HepG2 (cell line): ENCODE measurements around the gene CDK18. TPM values are rescaled to one million over a fixed set of nuclear protein-coding genes. Genes with fewer than 3 reads are reported as not detected.
A peak's percentile ranks its signal among the peaks of the same experiment; 100 is the strongest.

Source experiments
- CSRNP1 ChIP-seq: sonication (generic); formaldehyde crosslinking; IDR thresholded peaks from 2 replicates; pipeline ENCODE4 v1.8.1; 2023; ENCODE audit warnings: mild to moderate bottlenecking, missing genetic modification reagents
- ISL2 ChIP-seq: sonication (generic); formaldehyde crosslinking; IDR thresholded peaks from 2 replicates; pipeline ENCODE4 v1.5.0; 2020; ENCODE audit warnings: missing genetic modification reagents
- KAT7 ChIP-seq: IDR thresholded peaks from 2 replicates; pipeline ENCODE4 v1.6.1; 2018; ENCODE audit warnings: borderline replicate concordance, missing compliant biosample characterization
- MAFF ChIP-seq: IDR thresholded peaks from 2 replicates; pipeline ENCODE4 v1.6.1; 2011; ENCODE audit warnings: low read depth, low read length, improper control_type of control experiment
- MAFK ChIP-seq, 2 experiments: IDR thresholded peaks in 1 of 2; conservative IDR thresholded peaks in 1 of 2; 2 replicates each; pipeline ENCODE4 v1.6.1; 2011; ENCODE audit warnings: improper control_type of control experiment in 2 of 2, low read length in 2 of 2
- MZF1 ChIP-seq: sonication (generic); formaldehyde crosslinking; IDR thresholded peaks from 2 replicates; pipeline ENCODE4 v1.8.1; 2023; ENCODE audit warnings: mild to moderate bottlenecking, missing genetic modification reagents, borderline replicate concordance
- NFRKB ChIP-seq: fragments of 450-650 bp; IDR thresholded peaks from 2 replicates; pipeline ENCODE4 v1.6.1; 2017
- ZFAT ChIP-seq: sonication (generic); formaldehyde crosslinking; conservative IDR thresholded peaks from 2 replicates; pipeline ENCODE4 v1.8.1; 2023; ENCODE audit warnings: missing genetic modification reagents, inconsistent platforms
- ZMAT5 ChIP-seq: sonication (generic); formaldehyde crosslinking; IDR thresholded peaks from 2 replicates; pipeline ENCODE4 v1.5.0; 2020; ENCODE audit warnings: mild to moderate bottlenecking, low read depth, missing genetic modification reagents, borderline replicate concordance
- ZNF121 ChIP-seq: sonication (generic); formaldehyde crosslinking; IDR thresholded peaks from 2 replicates; pipeline ENCODE4 v1.5.0; 2020; ENCODE audit warnings: mild to moderate bottlenecking, missing genetic modification reagents
- ZNF138 ChIP-seq: sonication (generic); formaldehyde crosslinking; IDR thresholded peaks from 2 replicates; pipeline ENCODE4 v1.5.0; 2020; ENCODE audit warnings: mild to moderate bottlenecking, low read depth, missing genetic modification reagents
- ZNF256 ChIP-seq: sonication (generic); formaldehyde crosslinking; conservative IDR thresholded peaks from 2 replicates; pipeline ENCODE4 v1.4.0; 2020; ENCODE audit warnings: missing genetic modification reagents
- ZNF292 ChIP-seq: sonication (generic); formaldehyde crosslinking; IDR thresholded peaks from 2 replicates; pipeline ENCODE4 v1.8.1; 2022; ENCODE audit warnings: mild to moderate bottlenecking, low read depth, missing genetic modification reagents, borderline replicate concordance
- ZNF512 ChIP-seq: sonication (generic); formaldehyde crosslinking; IDR thresholded peaks from 2 replicates; pipeline ENCODE4 v1.4.0; 2020; ENCODE audit warnings: mild to moderate bottlenecking, missing genetic modification reagents
- ZNF775 ChIP-seq: sonication (generic); formaldehyde crosslinking; IDR thresholded peaks from 2 replicates; pipeline ENCODE4 v1.4.0; 2020; ENCODE audit warnings: missing genetic modification reagents, mild to moderate bottlenecking, moderate library complexity, borderline replicate concordance
- polyA plus RNA-seq, 8 experiments: library from polyadenylated mRNA; depleted of rRNA in 3 of 8; stranded (reverse) in 7 of 8; unstranded in 1 of 8; fragments of >200 nt; fragmentation: Illumina TruSeq in 4 of 8; extraction: Trizol in 4 of 8; gene quantifications; 2 replicates each; pipeline versions ENCODE4 v1.2.1 to v1.2.3, GENCODE V29; 2011 to 2016; ENCODE audit warnings: low read depth in 4 of 8, missing spikeins in 1 of 8, mixed read lengths in 1 of 8; ENCODE audit not compliant: insufficient read depth in 1 of 8
- total RNA-seq, 5 experiments: library from RNA; depleted of rRNA; stranded (reverse); fragments of >200 nt; fragmentation: Illumina TruSeq; extraction: Trizol; gene quantifications; 2 replicates each; pipeline ENCODE4 v1.2.3, GENCODE V29; 2016; ENCODE audit warnings: low read depth in 1 of 5
- TF ChIP-seq, protein P1 (sequence below): sonication (generic); formaldehyde crosslinking; IDR thresholded peaks from 2 replicates; pipeline ENCODE4 v1.4.0; 2020; ENCODE audit warnings: missing genetic modification reagents
- TF ChIP-seq, protein P2 (sequence below): IDR thresholded peaks from 2 replicates; pipeline ENCODE4 v1.6.1; 2018; ENCODE audit warnings: missing genetic modification reagents, mild to moderate bottlenecking, missing compliant biosample characterization
- TF ChIP-seq, protein P3 (sequence below): sonication (generic); IDR thresholded peaks from 2 replicates; pipeline ENCODE4 v1.6.1; 2016; ENCODE audit warnings: low read depth, borderline replicate concordance
- TF ChIP-seq, protein P4 (sequence below): sonication (generic); formaldehyde crosslinking; IDR thresholded peaks from 2 replicates; pipeline ENCODE4 v1.8.1; 2023; ENCODE audit warnings: mild to moderate bottlenecking, missing genetic modification reagents
- TF ChIP-seq, protein P5 (sequence below): IDR thresholded peaks from 2 replicates; pipeline ENCODE4 v1.6.1; 2016; ENCODE audit warnings: missing biosample characterization, missing genetic modification reagents, low read depth

The CDK18 gene
- total and polyA plus RNA-seq, 2 of the 13 experiments (the other 11 are each of a cell fraction or from before 2014, with no cell fraction given), result 6.4 to 38.8 TPM

DNA sequence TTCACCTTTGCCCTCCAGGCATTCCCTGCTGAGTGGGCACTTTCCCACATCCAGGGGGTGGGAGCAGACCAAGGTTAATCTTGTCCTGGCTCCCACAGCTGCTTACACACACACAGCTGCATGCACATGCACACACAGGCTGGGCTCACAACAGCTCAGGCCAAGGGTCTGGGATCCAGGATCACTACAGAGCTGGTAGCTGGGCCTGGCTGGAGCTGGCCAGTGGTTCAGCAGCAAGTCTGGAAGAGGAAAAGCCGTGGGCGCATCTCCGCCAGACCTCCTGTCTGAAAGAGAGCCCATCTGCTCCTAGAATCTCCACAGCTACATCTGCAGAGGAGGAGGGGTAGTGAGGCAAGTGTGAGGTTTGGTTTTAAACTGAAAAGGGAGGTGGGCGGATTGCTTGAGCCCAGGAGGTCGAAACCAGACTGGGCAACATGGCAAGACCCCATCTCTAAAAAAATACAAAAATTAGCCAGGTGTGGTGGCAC lies 3.8 kb downstream of the CDK18 start (continued):
- TF ChIP-seq, protein P1, sequence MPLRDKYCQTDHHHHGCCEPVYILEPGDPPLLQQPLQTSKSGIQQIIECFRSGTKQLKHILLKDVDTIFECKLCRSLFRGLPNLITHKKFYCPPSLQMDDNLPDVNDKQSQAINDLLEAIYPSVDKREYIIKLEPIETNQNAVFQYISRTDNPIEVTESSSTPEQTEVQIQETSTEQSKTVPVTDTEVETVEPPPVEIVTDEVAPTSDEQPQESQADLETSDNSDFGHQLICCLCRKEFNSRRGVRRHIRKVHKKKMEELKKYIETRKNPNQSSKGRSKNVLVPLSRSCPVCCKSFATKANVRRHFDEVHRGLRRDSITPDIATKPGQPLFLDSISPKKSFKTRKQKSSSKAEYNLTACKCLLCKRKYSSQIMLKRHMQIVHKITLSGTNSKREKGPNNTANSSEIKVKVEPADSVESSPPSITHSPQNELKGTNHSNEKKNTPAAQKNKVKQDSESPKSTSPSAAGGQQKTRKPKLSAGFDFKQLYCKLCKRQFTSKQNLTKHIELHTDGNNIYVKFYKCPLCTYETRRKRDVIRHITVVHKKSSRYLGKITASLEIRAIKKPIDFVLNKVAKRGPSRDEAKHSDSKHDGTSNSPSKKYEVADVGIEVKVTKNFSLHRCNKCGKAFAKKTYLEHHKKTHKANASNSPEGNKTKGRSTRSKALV, result no peak
- no peak for TF ChIP-seq KAT7 (CRISPR knock-in tag)
- TF ChIP-seq ZNF138 (CRISPR knock-in tag), result no peak
- no peak for TF ChIP-seq ZFAT (CRISPR knock-in tag)
- TF ChIP-seq, protein P2, sequence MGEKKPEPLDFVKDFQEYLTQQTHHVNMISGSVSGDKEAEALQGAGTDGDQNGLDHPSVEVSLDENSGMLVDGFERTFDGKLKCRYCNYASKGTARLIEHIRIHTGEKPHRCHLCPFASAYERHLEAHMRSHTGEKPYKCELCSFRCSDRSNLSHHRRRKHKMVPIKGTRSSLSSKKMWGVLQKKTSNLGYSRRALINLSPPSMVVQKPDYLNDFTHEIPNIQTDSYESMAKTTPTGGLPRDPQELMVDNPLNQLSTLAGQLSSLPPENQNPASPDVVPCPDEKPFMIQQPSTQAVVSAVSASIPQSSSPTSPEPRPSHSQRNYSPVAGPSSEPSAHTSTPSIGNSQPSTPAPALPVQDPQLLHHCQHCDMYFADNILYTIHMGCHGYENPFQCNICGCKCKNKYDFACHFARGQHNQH, result no peak
- peak; percentile 69 for TF ChIP-seq MAFF
- no peak for TF ChIP-seq NFRKB
- no peak for TF ChIP-seq ZNF256 (CRISPR knock-in tag)
- TF ChIP-seq, protein P3, sequence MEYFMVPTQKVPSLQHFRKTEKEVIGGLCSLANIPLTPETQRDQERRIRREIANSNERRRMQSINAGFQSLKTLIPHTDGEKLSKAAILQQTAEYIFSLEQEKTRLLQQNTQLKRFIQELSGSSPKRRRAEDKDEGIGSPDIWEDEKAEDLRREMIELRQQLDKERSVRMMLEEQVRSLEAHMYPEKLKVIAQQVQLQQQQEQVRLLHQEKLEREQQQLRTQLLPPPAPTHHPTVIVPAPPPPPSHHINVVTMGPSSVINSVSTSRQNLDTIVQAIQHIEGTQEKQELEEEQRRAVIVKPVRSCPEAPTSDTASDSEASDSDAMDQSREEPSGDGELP, result 0 out of 2 replicates have a peak, but pooled peaks have one; percentile 17
- TF ChIP-seq ZMAT5 (CRISPR knock-in tag), result no peak
- peak; percentile 67 to 72 for TF ChIP-seq MAFK (conservative IDR thresholded peaks at IDR 0.05 in 1 of 2, IDR thresholded peaks at IDR 0.05 in 1 of 2; ENCODE audit: low read length in 2 of 2)
- TF ChIP-seq, protein P4, sequence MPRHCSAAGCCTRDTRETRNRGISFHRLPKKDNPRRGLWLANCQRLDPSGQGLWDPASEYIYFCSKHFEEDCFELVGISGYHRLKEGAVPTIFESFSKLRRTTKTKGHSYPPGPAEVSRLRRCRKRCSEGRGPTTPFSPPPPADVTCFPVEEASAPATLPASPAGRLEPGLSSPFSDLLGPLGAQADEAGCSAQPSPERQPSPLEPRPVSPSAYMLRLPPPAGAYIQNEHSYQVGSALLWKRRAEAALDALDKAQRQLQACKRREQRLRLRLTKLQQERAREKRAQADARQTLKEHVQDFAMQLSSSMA (CRISPR knock-in tag), result no peak
- no peak for TF ChIP-seq ISL2 (CRISPR knock-in tag)
- TF ChIP-seq ZNF775, result no peak
- TF ChIP-seq CSRNP1, result no peak
- TF ChIP-seq ZNF121, result peak; percentile 61; the same call in 1 of the 2 replicates
- no peak for TF ChIP-seq MZF1 (CRISPR knock-in tag)
- TF ChIP-seq, protein P5, sequence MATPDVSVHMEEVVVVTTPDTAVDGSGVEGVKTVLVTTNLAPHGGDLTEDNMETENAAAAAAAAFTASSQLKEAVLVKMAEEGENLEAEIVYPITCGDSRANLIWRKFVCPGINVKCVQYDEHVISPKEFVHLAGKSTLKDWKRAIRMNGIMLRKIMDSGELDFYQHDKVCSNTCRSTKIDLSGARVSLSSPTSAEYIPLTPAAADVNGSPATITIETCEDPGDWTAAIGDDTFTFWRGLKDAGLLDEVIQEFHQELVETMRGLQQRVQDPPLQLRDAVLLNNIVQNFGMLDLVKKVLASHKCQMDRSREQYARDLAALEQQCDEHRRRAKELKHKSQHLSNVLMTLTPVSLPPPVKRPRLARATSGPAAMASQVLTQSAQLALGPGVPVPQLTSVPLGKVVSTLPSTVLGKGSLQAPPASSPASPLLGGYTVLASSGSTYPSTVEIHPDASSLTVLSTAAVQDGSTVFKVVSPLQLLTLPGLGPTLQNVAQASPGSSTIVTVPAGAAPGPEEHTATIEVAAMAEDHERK (CRISPR knock-in tag), result no peak
- TF ChIP-seq ZNF512 (CRISPR knock-in tag), result no peak
- 0 out of 2 replicates have a peak, but pooled peaks have one; percentile 40 for TF ChIP-seq ZNF292 (CRISPR knock-in tag)
